Activated CD4-positive, alpha-beta T cell treated with anti-CD3 and anti-CD28 coated beads, Interleukin-2, amount 50 U/mL, for 1 hour (primary cell): ENCODE results near the gene HAVCR1.

ENCODE experiments used
- DNase-seq: peaks from one replicate; pipeline ENCODE4 v3.0.0-alpha.2; 2020

The HAVCR1 gene

GRCh38 chr5:156984064-156984463 lies 74.9 kb downstream of the HAVCR1 start:
- DNase-seq: no peak

DNA sequence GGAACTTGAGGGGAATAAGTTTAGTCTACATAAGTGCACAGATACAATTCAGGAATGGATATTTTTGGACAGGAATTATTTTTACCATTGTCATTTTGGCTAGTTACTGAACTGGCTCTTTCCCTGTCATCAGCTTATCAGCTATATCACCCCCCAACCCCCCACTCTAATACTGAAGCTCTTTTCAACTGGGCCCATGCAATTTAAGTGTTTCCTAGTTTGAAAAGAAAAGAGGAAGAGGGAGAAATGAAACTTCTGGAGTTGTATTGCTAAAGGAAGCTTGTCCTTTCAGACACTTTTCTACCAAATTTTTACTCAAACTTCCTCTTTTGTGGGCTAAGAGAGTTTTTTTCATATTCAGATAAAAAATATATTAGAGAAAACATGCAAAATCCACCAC lies 77.4 kb downstream of the HAVCR1 start:
- DNase-seq: no peak
